ENCODE measurements around the gene DNPH1.

DNPH1 gene

GRCh38 chr6:43202451-43202850 lies 26.8 kb downstream of the DNPH1 start:
- DNase-seq (ENCODE audit: low read depth): no peak
- no peak for TF ChIP-seq CTCF (IDR thresholded peaks at IDR 0.05; ENCODE audit: low read depth, low read length, missing control alignments)
- no peak overlapping the region for H3K4me3 ChIP-seq (ENCODE audit: low read depth, low read length)

- TF ChIP-seq CTCF (IDR thresholded peaks at IDR 0.05; ENCODE audit: low read depth, low read length, missing control alignments): no peak
- no peak overlapping the region for H3K4me3 ChIP-seq (ENCODE audit: low read depth, low read length)
- DNase-seq (ENCODE audit: low read depth): no peak
Measured at GRCh38 chr6:43200541-43200940, 28.7 kb downstream of the DNPH1 start.

GRCh38 chr6:43199912-43200311 lies 29.4 kb downstream of the DNPH1 start:
- no peak overlapping the region for H3K4me3 ChIP-seq (ENCODE audit: low read depth, low read length)
- DNase-seq (ENCODE audit: low read depth): no peak
- no peak for TF ChIP-seq CTCF (IDR thresholded peaks at IDR 0.05; ENCODE audit: low read depth, low read length, missing control alignments)

- H3K4me3 ChIP-seq (ENCODE audit: low read depth, low read length): no peak overlapping the region
- no peak for DNase-seq (ENCODE audit: low read depth)
Measured at GRCh38 chr6:43196337-43196736, 32.9 kb downstream of the DNPH1 start.

GRCh38 chr6:43193929-43194328 lies 35.4 kb downstream of the DNPH1 start:
- TF ChIP-seq CTCF (IDR thresholded peaks at IDR 0.05; ENCODE audit: low read depth, low read length, missing control alignments): no peak
- no peak overlapping the region for H3K4me3 ChIP-seq (ENCODE audit: low read depth, low read length)
- DNase-seq (ENCODE audit: low read depth): no peak

More at GRCh38 chr6:43196337-43196736, 32.9 kb downstream of the DNPH1 start:
- no peak for TF ChIP-seq CTCF (IDR thresholded peaks at IDR 0.05; ENCODE audit: low read depth, low read length, missing control alignments)

- no peak overlapping the region for H3K4me3 ChIP-seq (ENCODE audit: low read depth, low read length)
- TF ChIP-seq CTCF (IDR thresholded peaks at IDR 0.05; ENCODE audit: low read depth, low read length, missing control alignments): no peak
- no peak for DNase-seq (ENCODE audit: low read depth)
Measured at GRCh38 chr6:43192911-43193310, 36.4 kb downstream of the DNPH1 start.

GRCh38 chr6:43189776-43190304 lies 39.4 kb downstream of the DNPH1 start:
- no peak overlapping the region for H3K4me3 ChIP-seq (ENCODE audit: low read depth, low read length)
- DNase-seq (ENCODE audit: low read depth): no peak
- no peak for TF ChIP-seq CTCF (IDR thresholded peaks at IDR 0.05; ENCODE audit: low read depth, low read length, missing control alignments)
